ENCODE measurements around the gene TXNRD2.

TXNRD2 gene

GRCh38 chr22:19979712-19980493 lies 38.3 kb upstream of the TXNRD2 start:
- DNase-seq, result no peak

- DNase-seq, result no peak
These were observed 37.1 kb upstream of the TXNRD2 start for GRCh38 chr22:19978748-19979147.

GRCh38 chr22:19977296-19978243 lies 36.0 kb upstream of the TXNRD2 start:
- DNase-seq, result no peak

DNA sequence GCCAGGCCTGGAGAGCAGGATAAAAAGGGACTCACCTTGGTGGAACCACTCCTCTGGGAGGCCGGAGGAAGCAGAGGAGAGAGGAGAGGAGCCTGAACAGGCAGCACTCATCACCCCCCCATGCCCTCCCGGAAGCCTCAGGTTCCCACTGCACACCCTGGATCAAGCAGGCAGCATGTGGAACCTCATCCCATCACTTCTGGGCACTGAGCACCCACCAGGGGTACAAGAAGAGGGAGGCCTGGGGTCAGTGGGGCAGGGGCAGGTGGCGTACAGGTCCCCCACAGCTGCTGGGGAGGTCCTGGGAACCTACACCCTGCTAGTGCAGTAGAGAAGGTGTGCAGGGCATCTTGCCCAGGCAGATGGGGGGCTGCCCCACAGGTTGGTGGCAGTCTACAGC lies 35.1 kb upstream of the TXNRD2 start:
- no peak for DNase-seq

DNA sequence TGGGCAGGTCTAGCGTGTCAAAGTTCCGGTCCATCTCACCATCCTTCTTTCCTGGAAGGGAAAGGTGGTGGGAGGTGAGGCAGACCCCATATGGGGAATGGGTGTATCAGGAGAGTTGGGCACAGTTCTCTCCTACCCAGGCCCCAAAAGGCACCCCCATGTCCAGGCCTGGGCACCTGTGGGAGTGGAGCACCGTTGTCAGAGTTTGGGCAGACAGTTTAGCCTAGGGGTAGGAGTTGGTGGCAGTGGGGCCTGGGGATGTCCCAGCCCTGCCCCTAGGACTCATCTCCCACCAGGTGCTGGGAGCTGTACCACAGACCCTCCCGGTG lies 34.1 kb upstream of the TXNRD2 start:
- no peak for DNase-seq

GRCh38 chr22:19974935-19975706 lies 33.5 kb upstream of the TXNRD2 start:
- DNase-seq, result no peak

- DNase-seq, result no peak
These were observed 32.7 kb upstream of the TXNRD2 start for GRCh38 chr22:19974268-19974861.

DNA sequence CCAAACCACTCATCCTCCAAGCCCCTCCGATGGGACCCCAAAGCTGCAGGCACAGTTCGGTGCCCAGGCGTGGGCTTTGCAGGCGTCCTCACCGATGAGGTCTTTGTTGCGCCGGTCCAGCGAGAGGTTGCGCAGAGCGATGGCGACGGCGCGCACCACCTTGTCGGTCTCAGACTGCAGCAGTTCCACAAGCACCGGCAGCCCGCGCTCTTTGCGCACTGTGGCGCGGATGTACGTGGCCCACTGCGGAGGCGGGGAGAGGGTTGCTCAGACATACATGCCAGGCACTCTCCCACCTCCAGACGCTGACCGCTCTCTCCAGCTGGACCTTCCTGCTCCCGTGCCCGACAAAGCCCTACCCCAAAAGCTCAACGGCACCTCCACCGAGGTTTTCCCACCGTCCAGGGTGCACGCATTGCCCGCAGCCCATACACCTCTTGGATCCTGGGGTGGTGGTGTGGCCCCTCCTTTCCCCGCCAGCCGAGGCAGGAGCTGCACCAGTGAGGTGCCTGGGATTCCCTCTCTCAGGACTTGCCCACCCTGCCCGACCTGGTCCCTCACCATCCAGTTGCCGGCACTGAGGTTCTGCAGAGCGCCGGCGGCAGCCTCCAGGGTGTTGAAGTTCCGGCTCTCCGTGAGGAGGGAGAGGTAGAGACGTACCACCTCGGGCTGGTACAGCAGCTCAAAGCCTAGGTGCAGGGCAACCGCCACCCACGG lies 32.1 kb upstream of the TXNRD2 start:
- no peak for DNase-seq

DNA sequence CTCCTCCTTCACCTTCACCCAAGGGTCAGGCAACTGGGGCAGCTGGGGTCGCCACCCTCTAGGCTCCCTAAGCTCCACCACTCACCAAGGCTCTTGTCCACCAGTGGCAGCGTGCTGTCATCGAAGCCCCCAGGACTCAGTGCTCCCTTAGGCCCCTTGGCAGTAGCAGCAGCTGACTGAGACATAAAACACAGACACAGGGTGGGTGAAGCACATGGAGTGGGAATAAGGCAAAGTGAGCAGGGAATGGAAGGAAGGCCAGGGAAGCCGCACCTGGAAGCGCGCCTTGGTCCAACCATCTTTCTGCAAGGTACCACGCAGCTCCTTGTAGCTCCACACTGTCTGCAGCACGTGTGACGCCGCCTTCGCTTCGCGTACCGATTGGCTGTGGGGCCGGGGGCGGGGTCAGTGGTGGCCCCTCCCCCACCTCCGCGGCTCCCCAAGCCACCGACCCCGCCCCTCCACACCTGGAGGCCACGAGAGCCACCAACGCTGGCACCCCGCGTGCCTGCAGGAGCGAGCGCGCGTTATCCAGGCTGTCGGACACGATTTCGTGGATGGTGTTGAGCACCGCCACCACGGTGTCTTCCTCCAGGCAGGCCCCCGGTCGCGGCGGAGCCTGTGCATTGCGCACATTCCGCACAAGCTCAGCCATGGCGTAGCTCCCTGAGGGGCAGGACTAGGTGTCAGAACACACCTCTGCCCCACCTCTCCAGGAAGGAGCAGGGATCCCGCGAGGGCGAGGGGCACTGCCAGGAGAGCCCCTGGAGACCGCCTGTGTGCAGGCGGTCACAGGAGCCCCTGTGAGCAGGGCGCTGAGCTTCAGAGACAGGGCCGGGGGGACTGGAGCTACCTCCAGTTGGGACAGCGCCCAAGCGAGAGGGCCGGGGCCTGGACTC lies 31.3 kb upstream of the TXNRD2 start:
- DNase-seq, result no peak

DNA sequence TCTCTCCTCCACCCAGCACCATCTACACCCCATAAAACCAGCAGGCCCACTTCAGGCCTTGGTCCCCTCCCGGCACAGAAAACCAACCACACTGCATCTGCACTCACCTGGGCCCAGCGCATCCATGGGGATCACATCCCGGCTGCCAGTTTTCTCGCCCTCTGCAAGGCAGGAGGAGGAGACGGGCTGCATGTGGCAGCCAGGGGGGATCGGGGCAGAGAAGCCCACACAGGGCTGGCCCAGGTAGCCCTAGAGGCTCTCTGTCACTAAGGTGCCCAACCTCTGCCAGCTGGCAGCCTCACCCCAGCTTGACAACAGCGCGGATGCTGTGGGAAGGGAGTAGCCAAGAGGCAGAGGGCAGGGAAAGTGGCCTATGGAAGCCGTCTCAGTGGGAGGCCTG lies 30.6 kb upstream of the TXNRD2 start:
- no peak for DNase-seq

GRCh38 chr22:19971276-19972124 lies 29.9 kb upstream of the TXNRD2 start:
- no peak for DNase-seq

DNA sequence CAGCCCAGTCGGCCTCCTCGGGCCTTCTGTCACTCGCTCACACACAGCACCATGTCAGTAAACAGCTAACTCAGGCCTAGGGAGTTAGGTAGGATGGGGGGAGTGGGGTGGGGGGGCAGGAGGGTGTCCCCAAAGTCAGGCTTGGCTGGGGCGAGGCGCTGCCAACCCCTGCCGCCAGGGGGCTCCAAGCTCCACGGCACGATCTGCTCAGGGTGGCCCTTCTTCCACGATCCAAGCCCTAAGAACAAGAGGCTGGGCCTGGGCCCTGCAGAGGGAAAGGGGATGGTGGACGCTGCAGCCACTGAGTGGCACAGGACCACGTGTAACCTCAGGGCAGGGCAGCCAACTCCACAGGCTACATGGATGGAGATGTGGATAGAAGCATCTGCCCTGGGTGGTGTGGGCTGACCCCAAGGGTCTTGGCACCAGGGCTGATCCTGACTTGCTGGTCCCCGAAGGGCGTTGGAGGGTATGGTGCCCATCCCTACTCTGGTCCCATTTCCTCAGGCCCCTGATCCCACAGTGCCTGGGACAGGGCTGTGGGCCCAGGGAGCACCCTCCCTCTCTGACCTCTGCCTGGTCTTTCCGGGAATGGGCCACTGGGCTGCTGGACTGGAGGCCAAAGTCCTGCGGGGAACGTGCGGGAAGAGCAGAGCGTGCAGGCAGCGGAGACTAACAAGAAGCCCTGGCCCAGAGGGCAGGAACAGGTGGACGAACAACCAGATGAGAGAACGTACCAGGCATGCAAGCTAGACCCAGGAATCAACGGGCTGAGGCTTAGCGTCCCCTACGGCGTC lies 29.1 kb upstream of the TXNRD2 start:
- DNase-seq, result peak; percentile 60

GRCh38 chr22:19970031-19970478 lies 28.4 kb upstream of the TXNRD2 start:
- DNase-seq, result no peak

GRCh38 chr22:19969141-19969928 lies 27.7 kb upstream of the TXNRD2 start:
- DNase-seq, result no peak

GRCh38 chr22:19968450-19968891 lies 26.9 kb upstream of the TXNRD2 start:
- no peak for DNase-seq

DNA sequence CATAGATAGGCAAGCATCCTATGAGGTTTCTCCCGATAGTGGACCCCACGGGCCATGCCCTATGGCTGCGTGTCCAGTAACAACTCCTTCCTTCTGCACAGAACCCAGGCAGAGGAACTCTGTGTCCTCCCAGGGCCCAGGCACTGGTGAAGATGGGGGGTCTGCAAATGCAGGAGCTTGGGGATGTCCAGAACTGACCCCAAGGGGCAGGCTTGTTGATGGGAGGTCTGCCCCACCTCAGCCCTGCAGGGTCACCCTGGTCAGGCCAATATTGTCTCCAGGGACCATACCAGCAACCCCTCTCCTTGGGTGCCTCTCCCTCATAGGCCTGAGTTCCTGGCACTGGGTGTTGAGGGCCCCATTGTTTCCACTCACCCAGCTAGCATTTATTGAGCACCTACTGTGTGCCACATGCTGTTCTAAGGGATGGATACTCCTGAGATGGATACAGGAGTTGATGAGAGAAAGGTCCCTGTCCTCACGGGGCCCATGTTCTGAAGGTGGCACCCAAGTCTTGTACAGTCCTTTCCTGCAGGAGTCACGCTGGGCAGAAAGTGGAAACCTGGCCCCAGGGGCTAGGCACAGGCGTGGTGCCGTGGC lies 26.3 kb upstream of the TXNRD2 start:
- DNase-seq, result no peak

DNA sequence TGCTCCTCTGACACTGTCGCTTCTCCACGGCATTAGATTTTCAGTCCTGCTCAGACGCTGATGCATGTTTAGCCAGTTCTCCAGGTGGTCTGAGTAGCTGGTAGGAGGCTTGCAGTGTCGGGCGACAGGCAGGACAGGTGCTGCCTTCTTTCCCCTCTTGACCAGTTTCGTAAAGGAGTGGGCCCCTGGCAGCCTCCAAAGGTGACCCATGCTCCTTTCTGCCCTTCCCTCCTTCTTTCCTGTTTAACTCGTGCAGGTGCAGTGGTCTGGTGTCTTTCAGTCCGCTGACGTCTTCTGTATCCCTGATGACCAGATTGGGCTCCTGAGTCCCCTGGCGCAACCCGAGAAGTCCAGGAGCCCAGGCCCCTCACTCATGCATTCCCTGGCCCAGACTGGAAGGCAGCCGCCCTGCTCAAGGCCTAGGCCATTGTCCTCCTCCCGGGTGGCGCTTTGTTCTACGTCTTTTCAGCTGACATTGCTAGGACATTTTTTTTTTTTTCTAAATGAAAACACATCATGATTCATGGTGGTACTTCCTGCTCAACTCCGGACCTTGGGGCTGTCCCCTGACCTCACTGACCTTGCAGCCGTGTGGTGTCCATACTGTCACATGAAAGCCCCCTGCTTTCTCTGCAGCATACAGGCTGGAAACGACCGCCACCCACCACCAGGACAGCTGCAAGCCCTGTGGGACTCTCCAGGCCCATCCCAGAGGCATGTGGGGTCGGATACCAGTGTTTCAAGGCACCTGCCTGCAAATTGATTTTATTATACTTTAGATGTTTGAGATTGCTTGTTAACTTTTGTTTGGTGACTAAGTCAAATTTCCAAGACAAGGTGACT lies 25.5 kb upstream of the TXNRD2 start:
- DNase-seq, result no peak

All from stimulated activated naive CD4-positive, alpha-beta T cell treated with Interleukin-2 at 50 U/mL for 16 hours (primary cell).